Measurements from ENCODE around the gene FRZB.

DNA sequence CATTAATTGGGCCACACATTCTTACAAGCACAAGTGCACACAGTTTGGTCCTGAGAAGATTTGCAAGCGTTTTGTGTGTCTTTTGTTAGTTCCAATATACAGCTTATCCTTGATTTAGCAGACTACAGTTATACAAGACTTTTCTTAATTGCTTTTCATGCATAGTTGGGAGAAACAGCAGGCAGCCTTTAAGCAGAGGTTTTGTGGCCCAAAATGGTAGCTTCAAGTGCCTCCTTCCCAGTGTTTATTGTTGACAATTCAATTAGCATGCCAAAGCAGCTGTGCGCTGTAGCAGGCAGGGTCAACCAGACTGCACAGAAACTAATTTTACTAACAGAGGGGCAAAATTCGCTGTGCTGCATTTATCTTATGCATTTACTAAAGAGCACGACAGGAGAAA lies 47.5 kb downstream of the FRZB start:
- TF ChIP-seq, protein P1, sequence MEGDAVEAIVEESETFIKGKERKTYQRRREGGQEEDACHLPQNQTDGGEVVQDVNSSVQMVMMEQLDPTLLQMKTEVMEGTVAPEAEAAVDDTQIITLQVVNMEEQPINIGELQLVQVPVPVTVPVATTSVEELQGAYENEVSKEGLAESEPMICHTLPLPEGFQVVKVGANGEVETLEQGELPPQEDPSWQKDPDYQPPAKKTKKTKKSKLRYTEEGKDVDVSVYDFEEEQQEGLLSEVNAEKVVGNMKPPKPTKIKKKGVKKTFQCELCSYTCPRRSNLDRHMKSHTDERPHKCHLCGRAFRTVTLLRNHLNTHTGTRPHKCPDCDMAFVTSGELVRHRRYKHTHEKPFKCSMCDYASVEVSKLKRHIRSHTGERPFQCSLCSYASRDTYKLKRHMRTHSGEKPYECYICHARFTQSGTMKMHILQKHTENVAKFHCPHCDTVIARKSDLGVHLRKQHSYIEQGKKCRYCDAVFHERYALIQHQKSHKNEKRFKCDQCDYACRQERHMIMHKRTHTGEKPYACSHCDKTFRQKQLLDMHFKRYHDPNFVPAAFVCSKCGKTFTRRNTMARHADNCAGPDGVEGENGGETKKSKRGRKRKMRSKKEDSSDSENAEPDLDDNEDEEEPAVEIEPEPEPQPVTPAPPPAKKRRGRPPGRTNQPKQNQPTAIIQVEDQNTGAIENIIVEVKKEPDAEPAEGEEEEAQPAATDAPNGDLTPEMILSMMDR (IDR thresholded peaks at IDR 0.05) = no peak
- TF ChIP-seq POLR2AphosphoS5 (IDR thresholded peaks at IDR 0.05) (no peak), POLR2A (IDR thresholded peaks at IDR 0.05) (no peak)
